Measurements from ENCODE around the gene KRTAP5-8. TPM values are rescaled to one million over a fixed set of nuclear protein-coding genes. Genes with fewer than 3 reads are reported as not detected.
A peak's percentile ranks its signal among the peaks of the same experiment; 100 is the strongest.

Gene KRTAP5-8
- total RNA-seq, 4 donors from 2014 or later, result 5.8 to 6.0 TPM; not detected in 2

GRCh38 chr11:71502871-71503435 is 34.9 kb upstream of the KRTAP5-8 start:
- no peak for DNase-seq
- Histone ChIP-seq H3K4me1 (no peaks in the 10 kb centered on the region), H3K27me3 (no peaks in the 10 kb centered on the region), H3K27ac (no peak overlapping the region), H3K9me3 (peaks cover 0 to 4% (median 0%) of the 10 kb centered on the region in 4 donors), H3K36me3 (peaks cover 0 to 74% (median 0%) of the 10 kb centered on the region in 3 donors), H3K4me3 (no peak overlapping the region)
- TF ChIP-seq POLR2A (IDR thresholded peaks at IDR 0.05), result no peak
- TF ChIP-seq, protein P1, sequence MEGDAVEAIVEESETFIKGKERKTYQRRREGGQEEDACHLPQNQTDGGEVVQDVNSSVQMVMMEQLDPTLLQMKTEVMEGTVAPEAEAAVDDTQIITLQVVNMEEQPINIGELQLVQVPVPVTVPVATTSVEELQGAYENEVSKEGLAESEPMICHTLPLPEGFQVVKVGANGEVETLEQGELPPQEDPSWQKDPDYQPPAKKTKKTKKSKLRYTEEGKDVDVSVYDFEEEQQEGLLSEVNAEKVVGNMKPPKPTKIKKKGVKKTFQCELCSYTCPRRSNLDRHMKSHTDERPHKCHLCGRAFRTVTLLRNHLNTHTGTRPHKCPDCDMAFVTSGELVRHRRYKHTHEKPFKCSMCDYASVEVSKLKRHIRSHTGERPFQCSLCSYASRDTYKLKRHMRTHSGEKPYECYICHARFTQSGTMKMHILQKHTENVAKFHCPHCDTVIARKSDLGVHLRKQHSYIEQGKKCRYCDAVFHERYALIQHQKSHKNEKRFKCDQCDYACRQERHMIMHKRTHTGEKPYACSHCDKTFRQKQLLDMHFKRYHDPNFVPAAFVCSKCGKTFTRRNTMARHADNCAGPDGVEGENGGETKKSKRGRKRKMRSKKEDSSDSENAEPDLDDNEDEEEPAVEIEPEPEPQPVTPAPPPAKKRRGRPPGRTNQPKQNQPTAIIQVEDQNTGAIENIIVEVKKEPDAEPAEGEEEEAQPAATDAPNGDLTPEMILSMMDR (IDR thresholded peaks at IDR 0.05), result no peak

- Histone ChIP-seq H3K27me3 (no peaks in the 10 kb centered on the region), H3K9me3 (peaks cover 0 to 4% (median under 1%) of the 10 kb centered on the region in 4 donors), H3K27ac (no peak overlapping the region), H3K36me3 (peaks cover 0 to 58% (median 0%) of the 10 kb centered on the region in 3 donors), H3K4me3 (no peak overlapping the region), H3K4me1 (no peaks in the 10 kb centered on the region)
- peak in 1 of 3 donors; percentile 21 for DNase-seq
- TF ChIP-seq, protein P1 (IDR thresholded peaks at IDR 0.05), result no peak
- TF ChIP-seq POLR2A (IDR thresholded peaks at IDR 0.05), result no peak
Measured at GRCh38 chr11:71504531-71504930, 33.3 kb upstream of the KRTAP5-8 start.

DNA sequence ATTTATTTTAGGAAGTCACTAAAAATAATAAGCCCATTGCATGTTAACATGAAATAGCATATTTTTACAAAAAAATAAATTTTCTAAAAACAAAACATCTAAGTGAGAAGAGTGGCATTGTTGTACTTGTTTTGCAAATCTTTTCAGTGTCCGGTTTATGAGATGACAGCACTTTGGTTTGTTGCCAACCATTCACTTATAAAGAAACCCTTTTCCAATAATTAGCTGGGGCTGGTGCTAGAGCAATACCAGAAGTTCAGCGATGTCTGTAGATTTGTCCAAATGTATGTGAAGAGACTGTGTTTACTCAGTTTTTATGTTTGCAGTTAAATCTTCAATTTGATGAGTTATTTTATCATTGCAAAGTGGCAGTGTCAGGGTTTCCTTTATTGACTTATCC is 32.8 kb upstream of the KRTAP5-8 start:
- no peaks in the 10 kb centered on the region for H3K4me1 ChIP-seq
- peaks cover 0 to 54% (median 0%) of the 10 kb centered on the region in 3 donors for H3K36me3 ChIP-seq
- H3K9me3 ChIP-seq, result peaks cover 0 to 5% (median 2%) of the 10 kb centered on the region in 4 donors
- H3K4me3 ChIP-seq, result no peak overlapping the region
- no peak for DNase-seq
- no peaks in the 10 kb centered on the region for H3K27me3 ChIP-seq
- H3K27ac ChIP-seq, result no peak overlapping the region
- TF ChIP-seq, protein P1 (IDR thresholded peaks at IDR 0.05), result no peak
- no peak for TF ChIP-seq POLR2A (IDR thresholded peaks at IDR 0.05)

DNA sequence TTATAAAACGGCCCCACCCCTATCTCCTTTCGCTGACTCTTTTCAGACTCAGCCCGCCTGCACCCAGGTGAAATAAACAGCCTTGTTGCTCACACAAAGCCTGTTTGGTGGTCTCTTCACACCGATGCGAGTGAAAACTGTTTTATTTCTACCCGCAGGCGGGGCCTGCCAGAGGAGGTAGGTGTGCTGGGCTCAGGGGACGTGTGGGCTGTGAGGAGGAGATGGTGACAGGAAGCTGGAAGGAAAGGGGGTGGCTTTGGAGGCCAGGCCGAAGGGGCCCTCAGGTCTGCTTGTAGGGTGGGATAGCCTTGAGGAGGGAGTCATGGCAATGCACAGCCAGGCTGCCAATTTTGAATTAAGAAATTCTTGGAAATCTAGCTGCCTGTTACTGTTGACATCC is 32.0 kb upstream of the KRTAP5-8 start:
- DNase-seq, result peak in 1 of 3 donors; percentile 8
- no peak for TF ChIP-seq POLR2A (IDR thresholded peaks at IDR 0.05)
- TF ChIP-seq, protein P1 (IDR thresholded peaks at IDR 0.05), result no peak
- H3K27ac ChIP-seq, result no peak overlapping the region
- no peaks in the 10 kb centered on the region for H3K27me3 ChIP-seq
- no peak overlapping the region for H3K4me3 ChIP-seq
- peaks cover 0 to 47% (median 0%) of the 10 kb centered on the region in 3 donors for H3K36me3 ChIP-seq
- peaks cover 0 to 12% (median 2%) of the 10 kb centered on the region in 4 donors for H3K9me3 ChIP-seq
- no peaks in the 10 kb centered on the region for H3K4me1 ChIP-seq

DNA sequence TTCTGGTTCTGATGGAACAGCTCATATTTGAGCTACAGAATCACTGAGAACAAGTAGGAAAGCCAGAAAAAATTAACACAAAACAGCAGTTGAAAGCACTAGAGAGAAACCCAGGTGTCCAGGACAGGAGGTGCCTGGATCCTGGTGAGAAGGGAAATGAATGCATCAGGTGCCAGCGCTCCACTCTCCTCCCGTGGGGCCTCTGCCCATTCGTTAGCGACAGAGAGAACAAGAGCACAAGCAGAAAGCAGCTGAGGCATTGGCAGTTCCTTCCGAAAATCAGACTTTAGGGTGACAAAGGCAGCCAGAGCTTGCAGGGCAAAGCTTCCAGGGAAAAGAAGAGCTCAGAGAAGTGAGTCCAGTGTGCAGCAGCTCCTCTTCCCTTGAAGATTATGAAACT is 30.7 kb upstream of the KRTAP5-8 start:
- Histone ChIP-seq H3K27ac (no peak overlapping the region), H3K36me3 (peaks cover 0 to 33% (median 0%) of the 10 kb centered on the region in 3 donors), H3K27me3 (no peaks in the 10 kb centered on the region), H3K4me3 (no peak overlapping the region), H3K9me3 (peaks cover 0 to 16% (median 2%) of the 10 kb centered on the region in 4 donors), H3K4me1 (no peaks in the 10 kb centered on the region)
- peak in 1 of 3 donors; percentile 21 for DNase-seq
- TF ChIP-seq POLR2A (IDR thresholded peaks at IDR 0.05), result no peak
- TF ChIP-seq, protein P1 (IDR thresholded peaks at IDR 0.05), result no peak

All from Peyer's patch (tissue), 4 donors.